Liver (tissue), 9 donors: ENCODE results near the gene ERC2. TPM values are rescaled to one million over a fixed set of nuclear protein-coding genes. Genes with fewer than 3 reads are reported as not detected.

ENCODE experiments used
- DNase-seq: peaks from one replicate; pipeline ENCODE4 v3.0.0-alpha.2; 2017; ENCODE audit warnings: low spot score
- H3K27ac ChIP-seq, 2 donors: one replicate each; pipeline ENCODE4 v1.7.0; 2013; ENCODE audit warnings: inconsistent platforms in 2 of 2, low read length in 2 of 2, control low read depth in 1 of 2, low read depth in 1 of 2, mild to moderate bottlenecking in 1 of 2
- H3K27me3 ChIP-seq, 4 donors: one replicate each; pipeline versions ENCODE4 v1.6.1 to v1.7.0; 2013; ENCODE audit warnings: low read length in 3 of 4, inconsistent platforms in 1 of 4, mild to moderate bottlenecking in 1 of 4, moderate library complexity in 1 of 4; ENCODE audit not compliant: control insufficient read depth in 4 of 4, insufficient read depth in 4 of 4
- H3K36me3 ChIP-seq, 4 donors: one replicate each; pipeline versions ENCODE4 v1.6.1 to v1.7.0; 2013; ENCODE audit warnings: low read length in 3 of 4, mild to moderate bottlenecking in 3 of 4, low read depth in 1 of 4, moderate library complexity in 1 of 4; ENCODE audit not compliant: control insufficient read depth in 4 of 4, insufficient read depth in 3 of 4
- H3K4me1 ChIP-seq, 4 donors: one replicate each; pipeline versions ENCODE4 v1.6.1 to v1.7.0; 2013; ENCODE audit warnings: low read length in 3 of 4, mild to moderate bottlenecking in 3 of 4, moderate library complexity in 1 of 4; ENCODE audit not compliant: control insufficient read depth in 4 of 4, insufficient read depth in 4 of 4
- H3K4me3 ChIP-seq, 3 donors: one replicate each; pipeline versions ENCODE4 v1.6.1 to v1.7.0; 2013; ENCODE audit warnings: low read length in 3 of 3, control low read depth in 1 of 3, low read depth in 1 of 3, mild to moderate bottlenecking in 1 of 3
- H3K9ac ChIP-seq, 2 donors: one replicate each; pipeline ENCODE4 v1.7.0; 2013; ENCODE audit warnings: low read length in 2 of 2, mild to moderate bottlenecking in 2 of 2, moderate library complexity in 2 of 2, control low read depth in 1 of 2, low read depth in 1 of 2
- H3K9me3 ChIP-seq, 4 donors: one replicate each; pipeline versions ENCODE4 v1.6.1 to v1.7.0; 2013; ENCODE audit warnings: low read length in 3 of 4; ENCODE audit not compliant: control insufficient read depth in 4 of 4
- ATF3 ChIP-seq: IDR thresholded peaks from 2 replicates; pipeline ENCODE4 v1.6.1; 2016; ENCODE audit warnings: antibody characterized with exemption
- EGR1 ChIP-seq, 2 donors: IDR thresholded peaks; 2 replicates each; pipeline ENCODE4 v1.6.1; 2016 to 2018; ENCODE audit warnings: antibody characterized with exemption in 2 of 2, low read depth in 2 of 2
- FOXA1 ChIP-seq: IDR thresholded peaks from 2 replicates; pipeline ENCODE4 v1.6.1; 2016; ENCODE audit warnings: antibody characterized with exemption
- FOXA2 ChIP-seq: IDR thresholded peaks from 2 replicates; pipeline ENCODE4 v1.6.1; 2016; ENCODE audit warnings: antibody characterized with exemption
- HNF4A ChIP-seq, 2 donors: conservative IDR thresholded peaks; 2 replicates each; pipeline ENCODE4 v1.6.1; 2016; ENCODE audit warnings: antibody characterized with exemption in 2 of 2, mild to moderate bottlenecking in 2 of 2
- HNF4G ChIP-seq: IDR thresholded peaks from 2 replicates; pipeline ENCODE4 v1.6.1; 2016; ENCODE audit warnings: antibody characterized with exemption
- JUND ChIP-seq, 2 donors: IDR thresholded peaks; 2 replicates each; pipeline ENCODE4 v1.6.1; 2016; ENCODE audit warnings: antibody characterized with exemption in 2 of 2
- RAD21 ChIP-seq, 2 donors: IDR thresholded peaks; 2 replicates each; pipeline ENCODE4 v1.6.1; 2016; ENCODE audit warnings: antibody characterized with exemption in 2 of 2, mild to moderate bottlenecking in 2 of 2
- REST ChIP-seq: IDR thresholded peaks from 2 replicates; pipeline ENCODE4 v1.6.1; 2016; ENCODE audit warnings: antibody characterized with exemption, mild to moderate bottlenecking
- RXRA ChIP-seq, 2 donors: IDR thresholded peaks; 2 replicates each; pipeline ENCODE4 v1.6.1; 2017 to 2018; ENCODE audit warnings: antibody characterized with exemption in 2 of 2, mild to moderate bottlenecking in 1 of 2
- SP1 ChIP-seq: IDR thresholded peaks from 2 replicates; pipeline ENCODE4 v1.6.1; 2018; ENCODE audit warnings: antibody characterized with exemption, mild to moderate bottlenecking
- TAF1 ChIP-seq: conservative IDR thresholded peaks from 2 replicates; pipeline ENCODE4 v1.6.1; 2016; ENCODE audit warnings: antibody characterized with exemption, mild to moderate bottlenecking
- YY1 ChIP-seq: IDR thresholded peaks from 2 replicates; pipeline ENCODE4 v1.6.1; 2016; ENCODE audit warnings: antibody characterized with exemption, mild to moderate bottlenecking
- WGBS: extraction: QIAGEN DNeasy Blood & Tissue Kit; methylation state at CpG from one replicate; pipeline ENCODE4 v1.1.7; 2013; 5-methylcytosine and 5-hydroxymethylcytosine counted together
- polyA plus RNA-seq, 2 donors: library from polyadenylated mRNA; stranded (reverse) in 1 of 2; unstranded in 1 of 2; fragments of 200-250 nt in 1 of 2; fragments of >200 nt in 1 of 2; fragmentation: Nextera tagmentation in 1 of 2; extraction: Ambion mirVana in 1 of 2; gene quantifications; one replicate each; pipeline versions ENCODE4 v1.2.1 to v1.2.3, GENCODE V29; 2013 to 2015
- total RNA-seq, 2 donors: library from RNA; depleted of rRNA; stranded (reverse); fragments of >200 nt; gene quantifications; one replicate each; pipeline ENCODE4 v1.2.3, GENCODE V29; 2014
- TF ChIP-seq, protein P1 (sequence below): fragments of 150-350 bp; IDR thresholded peaks from 2 replicates; pipeline ENCODE4 v1.5.1; 2017; ENCODE audit warnings: improper control_type of control experiment, low read depth, low read length; ENCODE audit not compliant: missing input control
- TF ChIP-seq, protein P2 (sequence below): IDR thresholded peaks from 2 replicates; pipeline ENCODE4 v1.6.1; 2016; ENCODE audit warnings: antibody characterized with exemption
- TF ChIP-seq, protein P3 (sequence below): IDR thresholded peaks from 2 replicates; pipeline ENCODE4 v1.6.1; 2016; ENCODE audit warnings: antibody characterized with exemption
- donor health status: healthy.
- donor health status: healthy.
- donor health status: healthy.
- donor health status: healthy.
- donor health status: healthy.

The ERC2 gene
- total and polyA plus RNA-seq, 4 donors, result 0.14 to 0.25 TPM; not detected in 2

DNA sequence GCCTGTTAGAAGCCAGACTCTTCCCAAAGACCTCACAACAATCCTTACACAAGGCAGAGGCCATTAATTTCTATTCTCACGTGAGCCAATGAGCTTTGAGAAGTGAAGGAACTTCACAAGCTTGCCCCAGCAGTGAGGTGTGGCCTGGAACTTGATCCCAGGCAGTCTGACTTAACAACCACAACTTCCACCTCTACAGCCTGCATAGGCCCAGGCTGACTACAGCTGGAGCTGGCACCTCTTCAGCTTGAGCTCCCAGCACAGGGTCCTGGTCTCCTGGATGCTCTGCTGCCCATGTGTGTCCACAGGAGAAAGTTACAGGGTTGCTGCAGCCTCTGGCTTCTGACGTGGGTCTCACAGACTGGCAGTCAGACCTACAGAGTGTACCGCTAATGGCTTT lies 111.0 kb downstream of the ERC2 start:
- H3K27ac ChIP-seq, result no peak overlapping the region

GRCh38 chr3:56356808-56357207 lies 111.5 kb downstream of the ERC2 start:
- no peak for TF ChIP-seq SP1
- no peak for TF ChIP-seq FOXA2
- peak in 1 of 2 donors; percentile 9 for TF ChIP-seq HNF4A (conservative IDR thresholded peaks at IDR 0.05)
- TF ChIP-seq RXRA (IDR thresholded peaks at IDR 0.05), result peak in 1 of 2 donors; percentile 41
- peak overlapping the region; percentile 63 to 77 for H3K27ac ChIP-seq
- no peaks in the 10 kb centered on the region for H3K36me3 ChIP-seq
- no peak overlapping the region for H3K4me3 ChIP-seq
- no peak overlapping the region for H3K9ac ChIP-seq
- DNase-seq, result no peak
- H3K9me3 ChIP-seq, result no peaks in the 10 kb centered on the region
- H3K27me3 ChIP-seq, result no peaks in the 10 kb centered on the region
- peaks cover 3 to 20% (median 9%) of the 10 kb centered on the region in 4 donors for H3K4me1 ChIP-seq

More for the DNA sequence above, 111.0 kb downstream of the ERC2 start:
- Histone ChIP-seq H3K4me3 (no peak overlapping the region), H3K4me1 (peaks cover 3 to 20% (median 9%) of the 10 kb centered on the region in 4 donors), H3K9me3 (no peaks in the 10 kb centered on the region), H3K27me3 (no peaks in the 10 kb centered on the region), H3K36me3 (no peaks in the 10 kb centered on the region), H3K9ac (no peak overlapping the region)
- TF ChIP-seq EGR1 (IDR thresholded peaks at IDR 0.05; ENCODE audit: low read depth in 2 of 2), result no peak
- TF ChIP-seq, protein P1, sequence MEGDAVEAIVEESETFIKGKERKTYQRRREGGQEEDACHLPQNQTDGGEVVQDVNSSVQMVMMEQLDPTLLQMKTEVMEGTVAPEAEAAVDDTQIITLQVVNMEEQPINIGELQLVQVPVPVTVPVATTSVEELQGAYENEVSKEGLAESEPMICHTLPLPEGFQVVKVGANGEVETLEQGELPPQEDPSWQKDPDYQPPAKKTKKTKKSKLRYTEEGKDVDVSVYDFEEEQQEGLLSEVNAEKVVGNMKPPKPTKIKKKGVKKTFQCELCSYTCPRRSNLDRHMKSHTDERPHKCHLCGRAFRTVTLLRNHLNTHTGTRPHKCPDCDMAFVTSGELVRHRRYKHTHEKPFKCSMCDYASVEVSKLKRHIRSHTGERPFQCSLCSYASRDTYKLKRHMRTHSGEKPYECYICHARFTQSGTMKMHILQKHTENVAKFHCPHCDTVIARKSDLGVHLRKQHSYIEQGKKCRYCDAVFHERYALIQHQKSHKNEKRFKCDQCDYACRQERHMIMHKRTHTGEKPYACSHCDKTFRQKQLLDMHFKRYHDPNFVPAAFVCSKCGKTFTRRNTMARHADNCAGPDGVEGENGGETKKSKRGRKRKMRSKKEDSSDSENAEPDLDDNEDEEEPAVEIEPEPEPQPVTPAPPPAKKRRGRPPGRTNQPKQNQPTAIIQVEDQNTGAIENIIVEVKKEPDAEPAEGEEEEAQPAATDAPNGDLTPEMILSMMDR, result no peak
- no peak for TF ChIP-seq ATF3
- TF ChIP-seq, protein P2, sequence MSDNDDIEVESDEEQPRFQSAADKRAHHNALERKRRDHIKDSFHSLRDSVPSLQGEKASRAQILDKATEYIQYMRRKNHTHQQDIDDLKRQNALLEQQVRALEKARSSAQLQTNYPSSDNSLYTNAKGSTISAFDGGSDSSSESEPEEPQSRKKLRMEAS, result no peak
- no peak for TF ChIP-seq JUND (IDR thresholded peaks at IDR 0.05)
- TF ChIP-seq RAD21 (IDR thresholded peaks at IDR 0.05), result no peak
- no peak for TF ChIP-seq RXRA (IDR thresholded peaks at IDR 0.05)
- DNase-seq, result no peak
- 71% methylated on average over 3 of the region's 3 CpGs for WGBS

DNA sequence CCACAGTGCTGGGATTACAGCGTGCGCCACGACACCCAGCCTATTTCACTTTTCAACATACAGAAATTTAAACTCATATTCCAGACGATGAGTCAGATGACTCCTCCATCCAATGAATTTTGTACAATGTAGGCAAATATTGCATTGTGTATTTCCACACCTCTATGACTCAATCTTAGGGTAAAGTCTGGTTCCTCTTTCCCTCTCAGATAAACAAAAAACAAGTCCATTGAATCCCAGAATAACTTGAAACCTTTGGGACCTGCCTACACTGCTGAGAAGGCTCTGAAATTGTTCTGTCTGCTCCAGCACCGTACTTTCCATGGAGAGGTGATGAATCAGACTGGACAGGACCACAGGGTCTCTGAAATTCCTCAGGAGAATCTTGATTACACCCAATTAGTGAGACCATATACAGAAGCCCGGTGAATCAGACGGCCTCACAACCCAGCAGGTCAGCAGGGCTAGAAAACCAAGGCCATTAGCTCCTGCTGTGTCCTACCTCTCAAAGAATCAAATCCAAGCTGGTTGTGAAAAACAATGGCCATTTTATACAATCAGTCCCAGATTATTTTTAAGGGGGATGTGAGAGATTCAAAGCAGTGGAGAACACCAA lies 112.6 kb downstream of the ERC2 start:
- Histone ChIP-seq H3K4me1 (peaks cover 3 to 20% (median 9%) of the 10 kb centered on the region in 4 donors), H3K27me3 (no peaks in the 10 kb centered on the region), H3K27ac (peak overlapping the region; percentile 63 to 77), H3K9me3 (no peaks in the 10 kb centered on the region), H3K4me3 (no peak overlapping the region), H3K36me3 (no peaks in the 10 kb centered on the region), H3K9ac (peak overlapping the region in 1 of 2 donors; percentile 12)
- WGBS, result 49% methylated on average over 7 of the region's 7 CpGs
- DNase-seq, result no peak
- TF ChIP-seq, protein P1, result no peak
- TF ChIP-seq SP1 (peak; percentile 60), YY1 (peak; percentile 71), EGR1 (IDR thresholded peaks at IDR 0.05; ENCODE audit: low read depth in 2 of 2) (no peak), REST (peak; percentile 54), FOXA1 (peak; percentile 25), HNF4G (peak; percentile 51), ATF3 (peak; percentile 52), RXRA (IDR thresholded peaks at IDR 0.05) (peak; percentile 9 to 81), TAF1 (no peak), JUND (IDR thresholded peaks at IDR 0.05) (peak; percentile 71 to 93), HNF4A (conservative IDR thresholded peaks at IDR 0.05) (peak; percentile 83 to 92)
- TF ChIP-seq, protein P3, sequence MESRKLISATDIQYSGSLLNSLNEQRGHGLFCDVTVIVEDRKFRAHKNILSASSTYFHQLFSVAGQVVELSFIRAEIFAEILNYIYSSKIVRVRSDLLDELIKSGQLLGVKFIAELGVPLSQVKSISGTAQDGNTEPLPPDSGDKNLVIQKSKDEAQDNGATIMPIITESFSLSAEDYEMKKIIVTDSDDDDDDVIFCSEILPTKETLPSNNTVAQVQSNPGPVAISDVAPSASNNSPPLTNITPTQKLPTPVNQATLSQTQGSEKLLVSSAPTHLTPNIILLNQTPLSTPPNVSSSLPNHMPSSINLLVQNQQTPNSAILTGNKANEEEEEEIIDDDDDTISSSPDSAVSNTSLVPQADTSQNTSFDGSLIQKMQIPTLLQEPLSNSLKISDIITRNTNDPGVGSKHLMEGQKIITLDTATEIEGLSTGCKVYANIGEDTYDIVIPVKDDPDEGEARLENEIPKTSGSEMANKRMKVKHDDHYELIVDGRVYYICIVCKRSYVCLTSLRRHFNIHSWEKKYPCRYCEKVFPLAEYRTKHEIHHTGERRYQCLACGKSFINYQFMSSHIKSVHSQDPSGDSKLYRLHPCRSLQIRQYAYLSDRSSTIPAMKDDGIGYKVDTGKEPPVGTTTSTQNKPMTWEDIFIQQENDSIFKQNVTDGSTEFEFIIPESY, result peak; percentile 49
